Transverse colon (tissue), 4 donors: ENCODE data around the gene BLID. TPM values are rescaled to one million over a fixed set of nuclear protein-coding genes. Genes with fewer than 3 reads are reported as not detected.

Source experiments
- DNase-seq: peaks from one replicate; pipeline ENCODE4 v3.0.0-alpha.2; 2019
- H3K27ac ChIP-seq, 4 donors: fragments of 200-600 bp; sonication (generic); 2 replicates each; pipeline ENCODE4 v1.5.1; 2016 to 2018; ENCODE audit warnings: inconsistent platforms in 4 of 4
- H3K27me3 ChIP-seq: fragments of 200-600 bp; sonication (generic); 2 replicates; pipeline ENCODE4 v1.5.1; 2017; ENCODE audit warnings: inconsistent platforms
- H3K36me3 ChIP-seq, 4 donors: fragments of 200-600 bp; sonication (generic); 2 replicates each; pipeline ENCODE4 v1.5.1; 2017 to 2019; ENCODE audit warnings: inconsistent platforms in 4 of 4
- H3K4me1 ChIP-seq, 4 donors: fragments of 200-600 bp; sonication (generic); 2 replicates each; pipeline ENCODE4 v1.5.1; 2017 to 2020; ENCODE audit warnings: inconsistent platforms in 4 of 4
- H3K4me3 ChIP-seq, 4 donors: fragments of 200-600 bp; sonication (generic); 1 replicate in 1 of 4; 2 replicates in 3 of 4; pipeline versions ENCODE4 v1.5.1 to v1.6.1; 2017 to 2019; ENCODE audit warnings: inconsistent platforms in 4 of 4
- H3K9me3 ChIP-seq, 2 donors: fragments of 200-600 bp; sonication (generic); 2 replicates each; pipeline ENCODE4 v1.5.1; 2017 to 2019; ENCODE audit warnings: inconsistent platforms in 2 of 2
- EP300 ChIP-seq: sonication (generic); formaldehyde crosslinking; IDR thresholded peaks from one replicate; pipeline ENCODE4 v1.6.1; 2017; ENCODE audit warnings: antibody characterized with exemption, low read depth
- POLR2A ChIP-seq: fragments of 450-650 bp; IDR thresholded peaks from one replicate; pipeline ENCODE4 v1.6.1; 2016; ENCODE audit warnings: antibody characterized with exemption, mild to moderate bottlenecking, moderate library complexity
- POLR2AphosphoS5 ChIP-seq, 3 donors: sonication (generic); formaldehyde crosslinking; IDR thresholded peaks; one replicate each; pipeline ENCODE4 v1.6.1; 2016; ENCODE audit warnings: antibody characterized with exemption in 3 of 3
- WGBS, 2 donors: methylation state at CpG; one replicate each; pipeline ENCODE4 v1.1.5; 2018; ENCODE audit warnings: low coverage in 1 of 2; 5-methylcytosine and 5-hydroxymethylcytosine counted together
- in situ Hi-C, 4 donors: fragments of 200-750 bp; cut with MboI; loops; one replicate each; pipeline versions ENCODE4 v1.15.0 to v1.15.1; 2017; ENCODE audit warnings: low sequenced_read_pairs in 3 of 4, low pct_ligation_motif_present in 1 of 4, low pct_unique_long_range_greater_than_20kb in 1 of 4
- intact Hi-C: fragments of 100-400 bp; cut with DNase I; formaldehyde crosslinking; loops from one replicate; pipeline ENCODE4 v1.15.1; 2023; ENCODE audit warnings: low total_unique reads
- total RNA-seq, 4 donors: library from RNA; depleted of rRNA; stranded (reverse); fragments of >200 nt; gene quantifications; one replicate each; pipeline ENCODE4 v1.1.0, GENCODE V29; 2016
- TF ChIP-seq, protein P1 (sequence below), 5 experiments: fragments of 200-600 bp in 3 of 5; fragments of 450-650 bp in 2 of 5; sonication (generic) in 3 of 5; IDR thresholded peaks; 1 replicate in 2 of 5; 2 replicates in 3 of 5; pipeline ENCODE4 v1.5.1; 2016 to 2017; ENCODE audit warnings: antibody characterized with exemption in 5 of 5, inconsistent platforms in 3 of 5, mild to moderate bottlenecking in 2 of 5, moderate library complexity in 1 of 5

Gene BLID
- total RNA-seq, 4 donors from 2014 or later: not detected

DNA sequence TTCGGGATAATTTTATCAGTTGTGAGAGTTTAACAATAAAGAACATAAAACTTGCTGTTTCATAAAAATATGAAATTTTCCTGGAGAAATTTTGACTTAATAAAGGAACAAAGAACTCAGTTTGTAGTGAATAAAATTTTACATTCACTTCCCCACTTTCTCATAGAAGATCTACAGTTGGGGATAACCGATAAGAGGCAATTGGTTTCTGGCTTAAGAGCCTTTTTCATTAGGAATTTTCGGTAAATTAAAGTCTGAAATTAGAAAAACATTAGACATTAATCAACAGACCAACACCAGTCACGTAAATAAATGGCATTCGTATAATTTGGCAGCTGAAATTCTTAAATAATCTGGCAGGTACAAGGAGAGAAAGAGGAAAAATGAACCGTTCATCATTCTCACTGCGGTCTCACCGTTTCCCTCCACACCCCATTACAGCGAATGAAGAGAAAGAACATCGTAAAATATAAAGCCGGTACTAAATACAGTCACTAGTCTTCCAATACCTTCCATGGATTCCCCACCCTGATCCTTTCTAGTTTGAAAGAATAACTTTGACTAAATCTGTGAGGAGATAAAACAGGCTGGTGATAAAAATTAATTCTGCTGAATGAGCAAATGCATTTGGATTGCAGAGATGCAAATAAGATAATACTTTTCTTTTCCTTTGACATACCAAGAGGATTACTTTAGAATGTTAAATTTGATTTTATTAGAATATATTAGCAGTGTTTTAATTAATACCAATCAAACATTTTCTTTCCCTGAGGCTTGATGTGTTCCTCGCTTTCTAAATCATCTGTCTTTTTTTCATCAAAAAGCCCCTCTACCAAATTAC, 19.5 kb downstream of the BLID start:
- Histone ChIP-seq H3K27me3 (peaks cover 34% of the 10 kb centered on the region), H3K27ac (peak overlapping the region; percentile 69 to 87 (median 75)), H3K4me1 (no peaks in the 10 kb centered on the region), H3K4me3 (peak overlapping the region in 1 of 4 donors; percentile 19), H3K36me3 (no peaks in the 10 kb centered on the region), H3K9me3 (no peaks in the 10 kb centered on the region)
- no peak for TF ChIP-seq EP300
- intact Hi-C loops: no loop called here
- in situ Hi-C loops: no loop called here
- 79 to 80% methylated on average over 10 to 12 of the region's 12 CpGs for WGBS, 2 donors
- DNase-seq: no peak

- no peak overlapping the region for H3K4me3 ChIP-seq
- intact Hi-C loops: no loop called here
- no peaks in the 10 kb centered on the region for H3K9me3 ChIP-seq
- H3K36me3 ChIP-seq: no peaks in the 10 kb centered on the region
- H3K27ac ChIP-seq: peak overlapping the region; percentile 69 to 87 (median 75)
- in situ Hi-C loops: no loop called here
- WGBS, 2 donors: 77 to 82% methylated on average over 12 of the region's 12 CpGs
- no peak for DNase-seq
- peaks cover 27% of the 10 kb centered on the region for H3K27me3 ChIP-seq
- TF ChIP-seq, protein P1, sequence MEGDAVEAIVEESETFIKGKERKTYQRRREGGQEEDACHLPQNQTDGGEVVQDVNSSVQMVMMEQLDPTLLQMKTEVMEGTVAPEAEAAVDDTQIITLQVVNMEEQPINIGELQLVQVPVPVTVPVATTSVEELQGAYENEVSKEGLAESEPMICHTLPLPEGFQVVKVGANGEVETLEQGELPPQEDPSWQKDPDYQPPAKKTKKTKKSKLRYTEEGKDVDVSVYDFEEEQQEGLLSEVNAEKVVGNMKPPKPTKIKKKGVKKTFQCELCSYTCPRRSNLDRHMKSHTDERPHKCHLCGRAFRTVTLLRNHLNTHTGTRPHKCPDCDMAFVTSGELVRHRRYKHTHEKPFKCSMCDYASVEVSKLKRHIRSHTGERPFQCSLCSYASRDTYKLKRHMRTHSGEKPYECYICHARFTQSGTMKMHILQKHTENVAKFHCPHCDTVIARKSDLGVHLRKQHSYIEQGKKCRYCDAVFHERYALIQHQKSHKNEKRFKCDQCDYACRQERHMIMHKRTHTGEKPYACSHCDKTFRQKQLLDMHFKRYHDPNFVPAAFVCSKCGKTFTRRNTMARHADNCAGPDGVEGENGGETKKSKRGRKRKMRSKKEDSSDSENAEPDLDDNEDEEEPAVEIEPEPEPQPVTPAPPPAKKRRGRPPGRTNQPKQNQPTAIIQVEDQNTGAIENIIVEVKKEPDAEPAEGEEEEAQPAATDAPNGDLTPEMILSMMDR (IDR thresholded peaks at IDR 0.05): no peak
- peak in 2 of 3 donors; percentile 29 to 48 for TF ChIP-seq POLR2AphosphoS5 (IDR thresholded peaks at IDR 0.05)
- H3K4me1 ChIP-seq: no peaks in the 10 kb centered on the region
Measured at GRCh38 chr11:122095681-122096262, 20.2 kb downstream of the BLID start.

DNA sequence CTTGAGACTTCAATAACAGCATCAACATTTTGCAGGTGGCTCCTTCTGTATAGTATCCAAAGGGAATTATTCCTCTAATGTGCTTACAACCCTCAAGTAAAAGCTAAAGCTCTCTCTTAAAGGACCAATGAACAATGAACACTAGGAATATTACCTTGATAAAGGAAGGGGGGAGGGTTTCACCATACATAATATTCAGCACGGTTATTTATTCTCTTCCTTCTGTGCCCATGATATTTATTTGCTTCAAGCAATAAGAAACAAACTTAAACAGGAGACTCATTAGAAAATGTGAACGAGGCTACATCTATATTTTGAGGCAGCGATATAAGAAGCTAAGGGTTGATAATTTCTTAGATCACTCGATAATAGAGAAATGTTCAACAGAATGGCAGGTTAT, 21.2 kb downstream of the BLID start:
- H3K4me3 ChIP-seq: no peak overlapping the region
- peaks cover 20% of the 10 kb centered on the region for H3K27me3 ChIP-seq
- H3K4me1 ChIP-seq: no peaks in the 10 kb centered on the region
- DNase-seq: no peak
- 84 to 95% methylated on average over 4 of the region's 4 CpGs for WGBS, 2 donors
- intact Hi-C loops: no loop called here
- no peaks in the 10 kb centered on the region for H3K36me3 ChIP-seq
- in situ Hi-C loops: no loop called here
- no peaks in the 10 kb centered on the region for H3K9me3 ChIP-seq
- H3K27ac ChIP-seq: peak overlapping the region in 3 of 4 donors; percentile 69 to 87 (median 81)
- TF ChIP-seq EP300: no peak
- TF ChIP-seq, protein P1 (IDR thresholded peaks at IDR 0.05): no peak
- TF ChIP-seq POLR2A: no peak
- no peak for TF ChIP-seq POLR2AphosphoS5 (IDR thresholded peaks at IDR 0.05)

- peak overlapping the region in 1 of 4 donors; percentile 81 for H3K27ac ChIP-seq
- in situ Hi-C loops: no loop called here
- 70 to 72% methylated on average over 3 to 5 of the region's 5 CpGs for WGBS, 2 donors
Measured at GRCh38 chr11:122093731-122094275, 22.2 kb downstream of the BLID start.

More at GRCh38 chr11:122093731-122094275, 22.2 kb downstream of the BLID start:
- peaks cover 13% of the 10 kb centered on the region for H3K27me3 ChIP-seq
- intact Hi-C loops: no loop called here
- no peaks in the 10 kb centered on the region for H3K36me3 ChIP-seq
- DNase-seq: no peak
- H3K9me3 ChIP-seq: no peaks in the 10 kb centered on the region
- TF ChIP-seq POLR2AphosphoS5 (IDR thresholded peaks at IDR 0.05) (no peak), EP300 (no peak), POLR2A (no peak)
- TF ChIP-seq, protein P1 (IDR thresholded peaks at IDR 0.05): no peak
- no peak overlapping the region for H3K4me3 ChIP-seq
- H3K4me1 ChIP-seq: peaks cover 0 to 2% (median 0%) of the 10 kb centered on the region in 4 donors
